Esophagus squamous epithelium (tissue), 4 donors: ENCODE results near the gene EN2.

Experiments
- POLR2A ChIP-seq, 4 donors: fragments of 450-650 bp; IDR thresholded peaks; one replicate each; pipeline ENCODE4 v1.6.1; 2017; ENCODE audit warnings: antibody characterized with exemption in 4 of 4, mild to moderate bottlenecking in 4 of 4, moderate library complexity in 3 of 4
- TF ChIP-seq, protein P1 (sequence below), 6 experiments: fragments of 450-650 bp in 4 of 6; fragments of 200-600 bp in 2 of 6; sonication (generic) in 2 of 6; IDR thresholded peaks; one replicate each; pipeline ENCODE4 v1.5.1; 2016 to 2019; ENCODE audit warnings: antibody characterized with exemption in 6 of 6, mild to moderate bottlenecking in 4 of 6, moderate library complexity in 4 of 6

DNA sequence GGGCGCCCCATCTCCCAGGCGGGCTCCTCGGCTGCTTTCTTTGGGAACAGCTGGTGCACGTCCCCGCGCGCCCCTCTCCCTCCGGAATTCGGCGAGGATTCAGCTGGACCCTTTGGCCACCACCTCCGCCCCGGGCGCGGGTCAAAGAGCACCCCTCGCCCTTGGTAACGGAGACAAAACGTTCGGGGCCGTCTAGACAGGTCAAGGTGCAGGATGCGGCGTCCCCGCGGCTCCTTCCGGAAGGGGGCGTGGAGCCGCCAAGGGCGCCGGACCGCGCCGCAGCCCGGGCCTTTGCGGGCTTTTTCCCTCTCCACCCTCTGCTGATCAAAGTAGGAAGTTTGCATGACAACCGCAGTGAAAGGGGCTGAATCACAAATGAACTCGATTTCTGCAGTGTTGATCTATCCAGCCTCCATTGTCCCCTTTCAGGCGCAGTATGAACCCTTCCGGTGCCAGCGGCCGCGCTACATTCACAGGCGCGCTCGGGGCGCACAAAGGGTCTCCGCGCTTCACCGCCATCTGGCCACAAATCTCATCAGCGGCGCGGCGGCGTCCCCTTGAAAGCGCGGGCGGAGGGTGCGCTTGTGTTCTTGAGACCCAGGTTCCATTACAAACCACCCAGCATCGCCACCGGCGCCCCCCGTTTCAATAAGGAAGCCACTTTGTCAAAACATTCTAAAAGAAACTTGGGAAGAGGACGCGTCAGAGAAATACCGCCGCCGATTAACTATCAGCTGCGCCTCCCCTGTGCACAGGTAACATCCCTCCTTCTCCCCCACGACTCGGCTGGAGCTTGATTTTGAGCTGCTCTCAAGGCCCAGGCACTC, 52.0 kb downstream of the EN2 start:
- TF ChIP-seq, protein P1, sequence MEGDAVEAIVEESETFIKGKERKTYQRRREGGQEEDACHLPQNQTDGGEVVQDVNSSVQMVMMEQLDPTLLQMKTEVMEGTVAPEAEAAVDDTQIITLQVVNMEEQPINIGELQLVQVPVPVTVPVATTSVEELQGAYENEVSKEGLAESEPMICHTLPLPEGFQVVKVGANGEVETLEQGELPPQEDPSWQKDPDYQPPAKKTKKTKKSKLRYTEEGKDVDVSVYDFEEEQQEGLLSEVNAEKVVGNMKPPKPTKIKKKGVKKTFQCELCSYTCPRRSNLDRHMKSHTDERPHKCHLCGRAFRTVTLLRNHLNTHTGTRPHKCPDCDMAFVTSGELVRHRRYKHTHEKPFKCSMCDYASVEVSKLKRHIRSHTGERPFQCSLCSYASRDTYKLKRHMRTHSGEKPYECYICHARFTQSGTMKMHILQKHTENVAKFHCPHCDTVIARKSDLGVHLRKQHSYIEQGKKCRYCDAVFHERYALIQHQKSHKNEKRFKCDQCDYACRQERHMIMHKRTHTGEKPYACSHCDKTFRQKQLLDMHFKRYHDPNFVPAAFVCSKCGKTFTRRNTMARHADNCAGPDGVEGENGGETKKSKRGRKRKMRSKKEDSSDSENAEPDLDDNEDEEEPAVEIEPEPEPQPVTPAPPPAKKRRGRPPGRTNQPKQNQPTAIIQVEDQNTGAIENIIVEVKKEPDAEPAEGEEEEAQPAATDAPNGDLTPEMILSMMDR (IDR thresholded peaks at IDR 0.05) = no peak
- no peak for TF ChIP-seq POLR2A (IDR thresholded peaks at IDR 0.05)
